Hepatic stellate cell (primary cell): ENCODE measurements around the gene ISG15.

Experiments
- DNase-seq: peaks from one replicate; pipeline ENCODE4 v3.0.0; 2011; ENCODE audit warnings: low spot score

The ISG15 gene

GRCh38 chr1:1013105-1013921, at the start of gene ISG15:
ISG15 (plus strand) TSS chr1:1013497; CDS start chr1:1013574, 77 bp downstream.
- DNase-seq: peak; percentile 84

GRCh38 chr1:963746-964525, 49.4 kb upstream of the ISG15 start:
- DNase-seq: no peak

- no peak for DNase-seq
These were observed 48.4 kb upstream of the ISG15 start for GRCh38 chr1:964691-965525.

GRCh38 chr1:965526-966134, 47.7 kb upstream of the ISG15 start:
- no peak for DNase-seq

- peak; percentile 84 for DNase-seq
These were observed 47.1 kb upstream of the ISG15 start, which contains the start of gene PLEKHN1 for GRCh38 chr1:966135-966703. PLEKHN1 (plus strand) TSS chr1:966482; CDS start chr1:966532, 50 bp downstream.

GRCh38 chr1:966704-967300, 46.5 kb upstream of the ISG15 start:
- peak; percentile 96 for DNase-seq

- DNase-seq: no peak
These were observed 45.6 kb upstream of the ISG15 start for GRCh38 chr1:967466-968343.

- DNase-seq: no peak
These were observed 43.9 kb upstream of the ISG15 start for GRCh38 chr1:969260-969855.

- DNase-seq: no peak
These were observed 42.9 kb upstream of the ISG15 start for GRCh38 chr1:970242-970972.

GRCh38 chr1:970973-971730, 42.1 kb upstream of the ISG15 start:
- no peak for DNase-seq

GRCh38 chr1:971751-972506, 41.4 kb upstream of the ISG15 start:
- DNase-seq: no peak

GRCh38 chr1:972726-973458, 40.4 kb upstream of the ISG15 start:
- no peak for DNase-seq

GRCh38 chr1:973459-974292, 39.6 kb upstream of the ISG15 start:
- no peak for DNase-seq

- no peak for DNase-seq
These were observed 39.0 kb upstream of the ISG15 start for GRCh38 chr1:974293-974640.

GRCh38 chr1:974687-975328, 38.5 kb upstream of the ISG15 start:
- no peak for DNase-seq
